WTC11 (cell line): ENCODE measurements around the gene DNAL4. TPM values are rescaled to one million over a fixed set of nuclear protein-coding genes. Genes with fewer than 3 reads are reported as not detected.

Source experiments
- ATAC-seq: fragments of 200-7000 bp; cut with Tn5 transposase; 2 replicates; pipeline ENCODE4 v1.10.0; 2021; ENCODE audit warnings: mild to moderate bottlenecking, moderate library complexity
- CTCF ChIA-PET: fragments of 300-600 bp; sonication (Branson Sonifier 250); formaldehyde crosslinking; loops from one replicate; lab custom pipeline; 2021; ENCODE audit warnings: antibody characterized with exemption; lab: Charles Lee
- POLR2A ChIA-PET: fragments of 350-600 bp; sonication (Branson Sonifier 250); formaldehyde crosslinking; loops from one replicate; lab custom pipeline; 2021; ENCODE audit warnings: antibody characterized with exemption; lab: Charles Lee
- DNase-seq: peaks from one replicate; pipeline ENCODE4 v3.0.0; 2021; ENCODE audit warnings: low spot score
- H3K27ac Mint-ChIP-seq: 2 replicates; pipeline ENCODE4 v1.8.0; 2021; ENCODE audit warnings: mixed read lengths
- H3K27me3 Mint-ChIP-seq: 2 replicates; pipeline ENCODE4 v1.8.0; 2021; ENCODE audit warnings: low read depth, mild to moderate bottlenecking, moderate library complexity, mixed read lengths
- H3K36me3 Mint-ChIP-seq: 2 replicates; pipeline ENCODE4 v1.8.0; 2021; ENCODE audit warnings: mixed read lengths
- H3K4me1 Mint-ChIP-seq: 2 replicates; pipeline ENCODE4 v1.8.0; 2022; ENCODE audit warnings: mixed read lengths
- H3K4me3 Mint-ChIP-seq: 2 replicates; pipeline ENCODE4 v1.8.0; 2021; ENCODE audit warnings: mild to moderate bottlenecking, moderate library complexity, mixed read lengths
- H3K9me3 Mint-ChIP-seq: 2 replicates; pipeline ENCODE4 v1.8.0; 2021; ENCODE audit warnings: mixed read lengths
- AFF4 ChIP-seq: sonication (generic); formaldehyde crosslinking; IDR thresholded peaks from 2 replicates; pipeline ENCODE4 v1.8.1; 2023; ENCODE audit warnings: mild to moderate bottlenecking, missing genetic modification reagents, borderline replicate concordance
- AR ChIP-seq: fragments of 250-450 bp; sonication (Bioruptor Pico); IDR thresholded peaks from 2 replicates; pipeline ENCODE4 v1.9.0; 2021; ENCODE audit warnings: mild to moderate bottlenecking
- ATF6 ChIP-seq: sonication (generic); formaldehyde crosslinking; IDR thresholded peaks from 2 replicates; pipeline ENCODE4 v1.8.1; 2023; ENCODE audit warnings: mild to moderate bottlenecking, missing genetic modification reagents
- ELF4 ChIP-seq: sonication (generic); formaldehyde crosslinking; IDR thresholded peaks from 2 replicates; pipeline ENCODE4 v1.8.1; 2022; ENCODE audit warnings: low read depth, mild to moderate bottlenecking, moderate library complexity, missing genetic modification reagents
- ERG ChIP-seq: fragments of 250-450 bp; sonication (Bioruptor Pico); IDR thresholded peaks from 2 replicates; pipeline ENCODE4 v1.8.0; 2021; ENCODE audit warnings: mild to moderate bottlenecking
- FOXJ3 ChIP-seq: sonication (generic); formaldehyde crosslinking; IDR thresholded peaks from 2 replicates; pipeline ENCODE4 v1.9.0; 2021; ENCODE audit warnings: missing genetic modification reagents, mild to moderate bottlenecking, borderline replicate concordance
- FOXK1 ChIP-seq: sonication (generic); formaldehyde crosslinking; IDR thresholded peaks from 2 replicates; pipeline ENCODE4 v1.8.0; 2022; ENCODE audit warnings: mild to moderate bottlenecking, moderate library complexity, missing genetic modification reagents
- GABPB1 ChIP-seq: sonication (generic); formaldehyde crosslinking; IDR thresholded peaks from 2 replicates; pipeline ENCODE4 v1.8.1; 2023; ENCODE audit warnings: mild to moderate bottlenecking, missing genetic modification reagents
- JUN ChIP-seq: sonication (generic); formaldehyde crosslinking; IDR thresholded peaks from 2 replicates; pipeline ENCODE4 v1.8.0; 2023; ENCODE audit warnings: mild to moderate bottlenecking, missing genetic modification reagents
- KAT7 ChIP-seq: sonication (generic); formaldehyde crosslinking; IDR thresholded peaks from 2 replicates; pipeline ENCODE4 v1.8.1; 2023; ENCODE audit warnings: missing genetic modification reagents, mild to moderate bottlenecking, borderline replicate concordance
- PREB ChIP-seq: sonication (generic); formaldehyde crosslinking; IDR thresholded peaks from 2 replicates; pipeline ENCODE4 v1.8.1; 2022; ENCODE audit warnings: mild to moderate bottlenecking, missing genetic modification reagents, moderate library complexity, borderline replicate concordance
- TCF7 ChIP-seq: sonication (generic); formaldehyde crosslinking; IDR thresholded peaks from 2 replicates; pipeline ENCODE4 v1.8.0; 2022; ENCODE audit warnings: mild to moderate bottlenecking, low read depth, missing genetic modification reagents, moderate library complexity
- TP53 ChIP-seq: sonication (generic); formaldehyde crosslinking; IDR thresholded peaks from 2 replicates; pipeline ENCODE4 v1.8.1; 2023; ENCODE audit warnings: mild to moderate bottlenecking, missing genetic modification reagents
- ZBTB43 ChIP-seq: sonication (generic); formaldehyde crosslinking; IDR thresholded peaks from 2 replicates; pipeline ENCODE4 v1.8.1; 2023; ENCODE audit warnings: mild to moderate bottlenecking, missing genetic modification reagents
- ZNF121 ChIP-seq: sonication (generic); formaldehyde crosslinking; IDR thresholded peaks from 2 replicates; pipeline ENCODE4 v1.8.0; 2023; ENCODE audit warnings: missing genetic modification reagents
- ZNF138 ChIP-seq: sonication (generic); formaldehyde crosslinking; conservative IDR thresholded peaks from 2 replicates; pipeline ENCODE4 v1.8.1; 2022; ENCODE audit warnings: mild to moderate bottlenecking, moderate library complexity, missing genetic modification reagents
- ZNF281 ChIP-seq: sonication (generic); formaldehyde crosslinking; IDR thresholded peaks from 2 replicates; pipeline ENCODE4 v1.8.0; 2023; ENCODE audit warnings: mild to moderate bottlenecking, missing genetic modification reagents
- ZNF396 ChIP-seq: fragments of 250-450 bp; sonication (Bioruptor Pico); IDR thresholded peaks from 2 replicates; pipeline ENCODE4 v1.8.0; 2021; ENCODE audit warnings: mild to moderate bottlenecking, moderate library complexity, borderline replicate concordance
- ZNF423 ChIP-seq: fragments of 250-450 bp; sonication (Bioruptor Pico); IDR thresholded peaks from 2 replicates; pipeline ENCODE4 v2.1.2; 2022; ENCODE audit warnings: mild to moderate bottlenecking, moderate library complexity
- ZNF671 ChIP-seq: fragments of 250-450 bp; sonication (Bioruptor Pico); IDR thresholded peaks from 2 replicates; pipeline ENCODE4 v1.8.0; 2021; ENCODE audit warnings: mild to moderate bottlenecking
- total RNA-seq: library from RNA; stranded (reverse); gene quantifications from 3 replicates; pipeline ENCODE4 v1.2.3, GENCODE V29; 2021

The DNAL4 gene
- total RNA-seq, 1 experiment from 2014 or later = 11.8 TPM

- H3K27me3 Mint-ChIP-seq = no peaks in the 10 kb centered on the region
- ChIA-PET POLR2A (interaction anchor here (0.7 kb wide), 1 partner anchor 637 kb away, joined by 5 read pairs; no protein-coding TSS in a partner anchor), CTCF (interaction anchor here (0.5 to 6.7 kb wide), 6 partner anchors 10 to 976 kb away, joined by 3 to 50 read pairs (median 4); partner anchors contain the start of gene NPTXR)
- DNase-seq (no peak), ATAC-seq (no peak)
- peaks cover 17% of the 10 kb centered on the region for H3K4me1 Mint-ChIP-seq
- no peak for TF ChIP-seq ZNF281 (CRISPR knock-in tag)
- no peak for TF ChIP-seq ATF6 (CRISPR knock-in tag)
- TF ChIP-seq PREB = no peak
- no peak for TF ChIP-seq TCF7 (CRISPR knock-in tag)
- TF ChIP-seq FOXK1 (CRISPR knock-in tag) = no peak
- TF ChIP-seq ZNF138 (CRISPR knock-in tag) = no peak
- TF ChIP-seq AFF4 = no peak
- no peak for TF ChIP-seq AR (CRISPR knock-in tag)
- no peak for TF ChIP-seq ERG (CRISPR knock-in tag)
- TF ChIP-seq GABPB1 = no peak
- TF ChIP-seq ZBTB43 (CRISPR knock-in tag) = no peak
- TF ChIP-seq KAT7 (CRISPR knock-in tag) = no peak
- no peak for TF ChIP-seq ZNF671 (CRISPR knock-in tag)
- no peak for TF ChIP-seq TP53 (CRISPR knock-in tag)
- no peak for TF ChIP-seq ZNF121 (CRISPR knock-in tag)
- TF ChIP-seq ELF4 (CRISPR knock-in tag) = no peak
- TF ChIP-seq JUN = no peak
- no peak for TF ChIP-seq FOXJ3 (CRISPR knock-in tag)
- TF ChIP-seq ZNF396 (CRISPR knock-in tag) = no peak
- no peak for TF ChIP-seq ZNF423
- no peaks in the 10 kb centered on the region for H3K9me3 Mint-ChIP-seq
- H3K36me3 Mint-ChIP-seq = no peaks in the 10 kb centered on the region
- H3K4me3 Mint-ChIP-seq = no peak overlapping the region
- H3K27ac Mint-ChIP-seq = no peak overlapping the region
Observed at GRCh38 chr22:38834215-38834953, 40.4 kb upstream of the DNAL4 start.
